WTC11 (cell line): Measurements from ENCODE around the gene RBM45. TPM values are rescaled to one million over a fixed set of nuclear protein-coding genes. Genes with fewer than 3 reads are reported as not detected.

ENCODE experiments used
- ATAC-seq: fragments of 200-7000 bp; cut with Tn5 transposase; 2 replicates; pipeline ENCODE4 v1.10.0; 2021; ENCODE audit warnings: mild to moderate bottlenecking, moderate library complexity
- Bru-seq: library from RNA; stranded (reverse); fragments of 400-500 nt; gene quantifications from one replicate; lab custom pipeline; 2021; lab: Mats Ljungman, UMichigan
- CTCF ChIA-PET: fragments of 300-600 bp; sonication (Branson Sonifier 250); formaldehyde crosslinking; loops from one replicate; lab custom pipeline; 2021; ENCODE audit warnings: antibody characterized with exemption; lab: Charles Lee
- POLR2A ChIA-PET: fragments of 350-600 bp; sonication (Branson Sonifier 250); formaldehyde crosslinking; loops from one replicate; lab custom pipeline; 2021; ENCODE audit warnings: antibody characterized with exemption; lab: Charles Lee
- DNase-seq: peaks from one replicate; pipeline ENCODE4 v3.0.0; 2021; ENCODE audit warnings: low spot score
- H3K27ac Mint-ChIP-seq: 2 replicates; pipeline ENCODE4 v1.8.0; 2021; ENCODE audit warnings: mixed read lengths
- H3K27me3 Mint-ChIP-seq: 2 replicates; pipeline ENCODE4 v1.8.0; 2021; ENCODE audit warnings: low read depth, mild to moderate bottlenecking, moderate library complexity, mixed read lengths
- H3K36me3 Mint-ChIP-seq: 2 replicates; pipeline ENCODE4 v1.8.0; 2021; ENCODE audit warnings: mixed read lengths
- H3K4me1 Mint-ChIP-seq: 2 replicates; pipeline ENCODE4 v1.8.0; 2022; ENCODE audit warnings: mixed read lengths
- H3K4me3 Mint-ChIP-seq: 2 replicates; pipeline ENCODE4 v1.8.0; 2021; ENCODE audit warnings: mild to moderate bottlenecking, moderate library complexity, mixed read lengths
- H3K9me3 Mint-ChIP-seq: 2 replicates; pipeline ENCODE4 v1.8.0; 2021; ENCODE audit warnings: mixed read lengths
- CREM ChIP-seq: sonication (generic); formaldehyde crosslinking; IDR thresholded peaks from 2 replicates; pipeline ENCODE4 v1.8.1; 2022; ENCODE audit warnings: mild to moderate bottlenecking, missing genetic modification reagents, moderate library complexity
- GTF2I ChIP-seq: fragments of 250-450 bp; sonication (Bioruptor Pico); conservative IDR thresholded peaks from 2 replicates; pipeline ENCODE4 v1.4.0; 2021; ENCODE audit warnings: mild to moderate bottlenecking
- JUN ChIP-seq: sonication (generic); formaldehyde crosslinking; IDR thresholded peaks from 2 replicates; pipeline ENCODE4 v1.8.0; 2023; ENCODE audit warnings: mild to moderate bottlenecking, missing genetic modification reagents
- MYBL2 ChIP-seq: sonication (generic); formaldehyde crosslinking; IDR thresholded peaks from 2 replicates; pipeline ENCODE4 v1.8.1; 2023; ENCODE audit warnings: mild to moderate bottlenecking, moderate library complexity, missing genetic modification reagents
- TEAD4 ChIP-seq: sonication (generic); formaldehyde crosslinking; IDR thresholded peaks from 2 replicates; pipeline ENCODE4 v1.8.0; 2022; ENCODE audit warnings: mild to moderate bottlenecking, missing genetic modification reagents
- ZNF232 ChIP-seq: sonication (generic); formaldehyde crosslinking; IDR thresholded peaks from 2 replicates; pipeline ENCODE4 v1.8.0; 2022; ENCODE audit warnings: mild to moderate bottlenecking, missing genetic modification reagents
- ZNF416 ChIP-seq: fragments of 250-450 bp; sonication (Bioruptor Pico); IDR thresholded peaks from 2 replicates; pipeline ENCODE4 v1.9.0; 2021; ENCODE audit warnings: mild to moderate bottlenecking, inconsistent platforms
- long read RNA-seq, 3 experiments: library from RNA in 1 of 3; library from capped mRNA in 1 of 3; library from polyadenylated mRNA in 1 of 3; unstranded in 2 of 3; stranded (forward) in 1 of 3; transcript quantifications; one replicate each; pipeline ENCODE4 v2.0.0, GENCODE V29; 2021
- total RNA-seq: library from RNA; stranded (reverse); gene quantifications from 3 replicates; pipeline ENCODE4 v1.2.3, GENCODE V29; 2021
- TF ChIP-seq, protein P1 (sequence below): sonication (generic); formaldehyde crosslinking; IDR thresholded peaks from 2 replicates; pipeline ENCODE4 v1.8.0; 2022; ENCODE audit warnings: mild to moderate bottlenecking, missing genetic modification reagents
- TF ChIP-seq, protein P2 (sequence below): sonication (generic); formaldehyde crosslinking; IDR thresholded peaks from 2 replicates; pipeline ENCODE4 v1.8.1; 2023; ENCODE audit warnings: mild to moderate bottlenecking, missing genetic modification reagents, moderate library complexity
- TF ChIP-seq, protein P3 (sequence below): sonication (generic); formaldehyde crosslinking; IDR thresholded peaks from 2 replicates; pipeline ENCODE4 v1.8.0; 2023; ENCODE audit warnings: mild to moderate bottlenecking, missing genetic modification reagents
- TF ChIP-seq, protein P4 (sequence below): fragments of 250-450 bp; sonication (Bioruptor Pico); IDR thresholded peaks from 2 replicates; pipeline ENCODE4 v1.9.0; 2021; ENCODE audit warnings: mild to moderate bottlenecking
- TF ChIP-seq, protein P5 (sequence below): fragments of 250-450 bp; sonication (Bioruptor Pico); IDR thresholded peaks from 2 replicates; pipeline ENCODE4 v1.9.0; 2021; ENCODE audit warnings: mild to moderate bottlenecking, borderline replicate concordance
- TF ChIP-seq, protein P6 (sequence below): sonication (generic); formaldehyde crosslinking; IDR thresholded peaks from 2 replicates; pipeline ENCODE4 v1.8.0; 2023; ENCODE audit warnings: missing genetic modification reagents, mild to moderate bottlenecking, borderline replicate concordance
- TF ChIP-seq, protein P7 (sequence below): sonication (generic); formaldehyde crosslinking; IDR thresholded peaks from 2 replicates; pipeline ENCODE4 v1.8.0; 2022; ENCODE audit warnings: mild to moderate bottlenecking, missing genetic modification reagents

Gene RBM45, protein sequence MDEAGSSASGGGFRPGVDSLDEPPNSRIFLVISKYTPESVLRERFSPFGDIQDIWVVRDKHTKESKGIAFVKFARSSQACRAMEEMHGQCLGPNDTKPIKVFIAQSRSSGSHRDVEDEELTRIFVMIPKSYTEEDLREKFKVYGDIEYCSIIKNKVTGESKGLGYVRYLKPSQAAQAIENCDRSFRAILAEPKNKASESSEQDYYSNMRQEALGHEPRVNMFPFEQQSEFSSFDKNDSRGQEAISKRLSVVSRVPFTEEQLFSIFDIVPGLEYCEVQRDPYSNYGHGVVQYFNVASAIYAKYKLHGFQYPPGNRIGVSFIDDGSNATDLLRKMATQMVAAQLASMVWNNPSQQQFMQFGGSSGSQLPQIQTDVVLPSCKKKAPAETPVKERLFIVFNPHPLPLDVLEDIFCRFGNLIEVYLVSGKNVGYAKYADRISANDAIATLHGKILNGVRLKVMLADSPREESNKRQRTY
- total RNA-seq, result 9.2 to 12.3 TPM (median 10.5 TPM) in 3 replicates
- percentile 72 among the genes with signal in this experiment for Bru-seq, nascent RNA
- long read RNA-seq, experiment 1, transcript RBM45-207 (10 exons, 1,788 nt), result minor isoform, 5 of 57 reads
- long read RNA-seq, experiment 1, transcript RBM45-201 (10 exons, 1,785 nt), result major isoform, 41 of 57 reads
- long read RNA-seq, experiment 1, partial matches to known transcripts, result 1 of 57 reads
- long read RNA-seq, experiment 1, other reads (novel, unspliced or antisense), result 10 of 57 reads
- long read RNA-seq, experiment 2, transcript RBM45-201 (10 exons, 1,785 nt), result major isoform, 8 of 13 reads
- long read RNA-seq, experiment 2, partial matches to known transcripts, result 4 of 13 reads
- long read RNA-seq, experiment 2, other reads (novel, unspliced or antisense), result 1 of 13 reads
- long read RNA-seq, experiment 3, transcript RBM45-201 (10 exons, 1,785 nt), result major isoform, 42 of 49 reads
- long read RNA-seq, experiment 3, partial matches to known transcripts, result 1 of 49 reads
- long read RNA-seq, experiment 3, other reads (novel, unspliced or antisense), result 2 of 49 reads

DNA sequence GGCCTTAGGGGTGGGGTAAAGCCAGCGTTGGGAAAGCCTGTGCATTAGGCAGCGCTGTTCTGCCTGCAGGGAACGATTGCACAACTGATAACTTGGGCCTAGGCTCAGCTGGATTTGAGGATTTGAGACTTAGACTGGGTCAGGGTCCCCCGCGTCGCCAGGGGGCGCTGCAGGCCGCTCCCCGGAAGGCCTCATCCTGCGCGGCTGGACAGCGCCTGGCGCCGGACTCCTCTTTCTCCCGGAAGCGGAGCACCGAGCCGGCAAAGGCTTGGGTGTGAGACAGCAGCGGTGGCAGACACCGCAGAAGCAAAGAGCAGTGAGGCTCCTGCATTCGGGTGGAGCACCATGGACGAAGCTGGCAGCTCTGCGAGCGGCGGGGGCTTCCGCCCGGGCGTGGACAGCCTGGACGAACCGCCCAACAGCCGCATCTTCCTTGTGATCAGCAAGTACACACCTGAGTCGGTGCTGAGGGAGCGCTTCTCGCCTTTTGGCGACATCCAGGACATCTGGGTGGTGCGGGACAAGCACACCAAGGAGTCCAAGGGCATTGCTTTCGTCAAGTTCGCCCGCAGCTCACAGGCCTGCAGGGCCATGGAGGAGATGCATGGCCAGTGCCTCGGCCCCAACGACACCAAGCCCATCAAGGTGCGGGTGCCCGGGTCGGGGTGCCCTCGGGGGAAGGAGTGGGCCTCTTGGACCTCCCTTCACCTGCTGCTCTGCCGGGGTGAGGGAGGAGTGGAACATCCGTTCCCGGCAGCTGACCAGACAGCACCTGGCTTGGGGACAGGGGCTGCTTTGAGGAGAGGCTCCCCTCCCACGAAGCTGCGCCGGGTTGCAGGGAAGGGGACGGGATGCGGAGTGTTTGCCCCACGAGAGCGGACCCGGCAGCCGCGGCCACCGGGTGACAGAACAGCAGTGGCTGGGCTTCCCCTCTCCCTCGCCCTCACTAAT is at the start of gene RBM45:
Gene RBM45, plus strand, starts transcription at position 236 of the 951 bp plus-strand sequence. Its CDS starts 110 bp downstream, at position 346.
- peaks cover 8% of the 10 kb centered on the region; the same call in 1 of the 2 replicates for H3K4me1 Mint-ChIP-seq
- DNase-seq, result peak; percentile 91
- H3K9me3 Mint-ChIP-seq, result no peaks in the 10 kb centered on the region
- ChIA-PET POLR2A (interaction anchor here (0.7 to 1.2 kb wide), 2 partner anchors 284 to 301 kb away, joined by 3 to 6 read pairs; no protein-coding TSS in a partner anchor), CTCF (interaction anchor here (0.6 to 3.8 kb wide), 34 partner anchors 11 to 410 kb away, joined by 3 to 55 read pairs (median 4); partner anchors contain the start of genes PJVK and PRKRA)
- peak within 1 kb of the TSS; percentile 92 for H3K4me3 Mint-ChIP-seq
- peak; percentile 96 for ATAC-seq
- no peaks in the 10 kb centered on the region for H3K27me3 Mint-ChIP-seq
- no peak within 1 kb of the TSS for H3K27ac Mint-ChIP-seq
- H3K36me3 Mint-ChIP-seq, result no peaks in the 10 kb centered on the region
- TF ChIP-seq TEAD4 (CRISPR knock-in tag), result no peak
- TF ChIP-seq, protein P1, sequence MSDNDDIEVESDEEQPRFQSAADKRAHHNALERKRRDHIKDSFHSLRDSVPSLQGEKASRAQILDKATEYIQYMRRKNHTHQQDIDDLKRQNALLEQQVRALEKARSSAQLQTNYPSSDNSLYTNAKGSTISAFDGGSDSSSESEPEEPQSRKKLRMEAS (CRISPR knock-in tag), result peak; percentile 85
- TF ChIP-seq, protein P2, sequence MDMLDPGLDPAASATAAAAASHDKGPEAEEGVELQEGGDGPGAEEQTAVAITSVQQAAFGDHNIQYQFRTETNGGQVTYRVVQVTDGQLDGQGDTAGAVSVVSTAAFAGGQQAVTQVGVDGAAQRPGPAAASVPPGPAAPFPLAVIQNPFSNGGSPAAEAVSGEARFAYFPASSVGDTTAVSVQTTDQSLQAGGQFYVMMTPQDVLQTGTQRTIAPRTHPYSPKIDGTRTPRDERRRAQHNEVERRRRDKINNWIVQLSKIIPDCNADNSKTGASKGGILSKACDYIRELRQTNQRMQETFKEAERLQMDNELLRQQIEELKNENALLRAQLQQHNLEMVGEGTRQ, result no peak
- TF ChIP-seq JUN (CRISPR knock-in tag), result no peak
- TF ChIP-seq CREM (CRISPR knock-in tag), result no peak; the same call in 1 of the 2 replicates
- TF ChIP-seq, protein P3, sequence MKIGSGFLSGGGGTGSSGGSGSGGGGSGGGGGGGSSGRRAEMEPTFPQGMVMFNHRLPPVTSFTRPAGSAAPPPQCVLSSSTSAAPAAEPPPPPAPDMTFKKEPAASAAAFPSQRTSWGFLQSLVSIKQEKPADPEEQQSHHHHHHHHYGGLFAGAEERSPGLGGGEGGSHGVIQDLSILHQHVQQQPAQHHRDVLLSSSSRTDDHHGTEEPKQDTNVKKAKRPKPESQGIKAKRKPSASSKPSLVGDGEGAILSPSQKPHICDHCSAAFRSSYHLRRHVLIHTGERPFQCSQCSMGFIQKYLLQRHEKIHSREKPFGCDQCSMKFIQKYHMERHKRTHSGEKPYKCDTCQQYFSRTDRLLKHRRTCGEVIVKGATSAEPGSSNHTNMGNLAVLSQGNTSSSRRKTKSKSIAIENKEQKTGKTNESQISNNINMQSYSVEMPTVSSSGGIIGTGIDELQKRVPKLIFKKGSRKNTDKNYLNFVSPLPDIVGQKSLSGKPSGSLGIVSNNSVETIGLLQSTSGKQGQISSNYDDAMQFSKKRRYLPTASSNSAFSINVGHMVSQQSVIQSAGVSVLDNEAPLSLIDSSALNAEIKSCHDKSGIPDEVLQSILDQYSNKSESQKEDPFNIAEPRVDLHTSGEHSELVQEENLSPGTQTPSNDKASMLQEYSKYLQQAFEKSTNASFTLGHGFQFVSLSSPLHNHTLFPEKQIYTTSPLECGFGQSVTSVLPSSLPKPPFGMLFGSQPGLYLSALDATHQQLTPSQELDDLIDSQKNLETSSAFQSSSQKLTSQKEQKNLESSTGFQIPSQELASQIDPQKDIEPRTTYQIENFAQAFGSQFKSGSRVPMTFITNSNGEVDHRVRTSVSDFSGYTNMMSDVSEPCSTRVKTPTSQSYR, result no peak
- TF ChIP-seq, protein P4, sequence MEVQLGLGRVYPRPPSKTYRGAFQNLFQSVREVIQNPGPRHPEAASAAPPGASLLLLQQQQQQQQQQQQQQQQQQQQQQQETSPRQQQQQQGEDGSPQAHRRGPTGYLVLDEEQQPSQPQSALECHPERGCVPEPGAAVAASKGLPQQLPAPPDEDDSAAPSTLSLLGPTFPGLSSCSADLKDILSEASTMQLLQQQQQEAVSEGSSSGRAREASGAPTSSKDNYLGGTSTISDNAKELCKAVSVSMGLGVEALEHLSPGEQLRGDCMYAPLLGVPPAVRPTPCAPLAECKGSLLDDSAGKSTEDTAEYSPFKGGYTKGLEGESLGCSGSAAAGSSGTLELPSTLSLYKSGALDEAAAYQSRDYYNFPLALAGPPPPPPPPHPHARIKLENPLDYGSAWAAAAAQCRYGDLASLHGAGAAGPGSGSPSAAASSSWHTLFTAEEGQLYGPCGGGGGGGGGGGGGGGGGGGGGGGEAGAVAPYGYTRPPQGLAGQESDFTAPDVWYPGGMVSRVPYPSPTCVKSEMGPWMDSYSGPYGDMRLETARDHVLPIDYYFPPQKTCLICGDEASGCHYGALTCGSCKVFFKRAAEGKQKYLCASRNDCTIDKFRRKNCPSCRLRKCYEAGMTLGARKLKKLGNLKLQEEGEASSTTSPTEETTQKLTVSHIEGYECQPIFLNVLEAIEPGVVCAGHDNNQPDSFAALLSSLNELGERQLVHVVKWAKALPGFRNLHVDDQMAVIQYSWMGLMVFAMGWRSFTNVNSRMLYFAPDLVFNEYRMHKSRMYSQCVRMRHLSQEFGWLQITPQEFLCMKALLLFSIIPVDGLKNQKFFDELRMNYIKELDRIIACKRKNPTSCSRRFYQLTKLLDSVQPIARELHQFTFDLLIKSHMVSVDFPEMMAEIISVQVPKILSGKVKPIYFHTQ (CRISPR knock-in tag), result no peak
- no peak; the same call in 1 of the 2 replicates for TF ChIP-seq MYBL2
- TF ChIP-seq ZNF232 (CRISPR knock-in tag), result peak; percentile 29; the same call in 1 of the 2 replicates
- TF ChIP-seq, protein P5, sequence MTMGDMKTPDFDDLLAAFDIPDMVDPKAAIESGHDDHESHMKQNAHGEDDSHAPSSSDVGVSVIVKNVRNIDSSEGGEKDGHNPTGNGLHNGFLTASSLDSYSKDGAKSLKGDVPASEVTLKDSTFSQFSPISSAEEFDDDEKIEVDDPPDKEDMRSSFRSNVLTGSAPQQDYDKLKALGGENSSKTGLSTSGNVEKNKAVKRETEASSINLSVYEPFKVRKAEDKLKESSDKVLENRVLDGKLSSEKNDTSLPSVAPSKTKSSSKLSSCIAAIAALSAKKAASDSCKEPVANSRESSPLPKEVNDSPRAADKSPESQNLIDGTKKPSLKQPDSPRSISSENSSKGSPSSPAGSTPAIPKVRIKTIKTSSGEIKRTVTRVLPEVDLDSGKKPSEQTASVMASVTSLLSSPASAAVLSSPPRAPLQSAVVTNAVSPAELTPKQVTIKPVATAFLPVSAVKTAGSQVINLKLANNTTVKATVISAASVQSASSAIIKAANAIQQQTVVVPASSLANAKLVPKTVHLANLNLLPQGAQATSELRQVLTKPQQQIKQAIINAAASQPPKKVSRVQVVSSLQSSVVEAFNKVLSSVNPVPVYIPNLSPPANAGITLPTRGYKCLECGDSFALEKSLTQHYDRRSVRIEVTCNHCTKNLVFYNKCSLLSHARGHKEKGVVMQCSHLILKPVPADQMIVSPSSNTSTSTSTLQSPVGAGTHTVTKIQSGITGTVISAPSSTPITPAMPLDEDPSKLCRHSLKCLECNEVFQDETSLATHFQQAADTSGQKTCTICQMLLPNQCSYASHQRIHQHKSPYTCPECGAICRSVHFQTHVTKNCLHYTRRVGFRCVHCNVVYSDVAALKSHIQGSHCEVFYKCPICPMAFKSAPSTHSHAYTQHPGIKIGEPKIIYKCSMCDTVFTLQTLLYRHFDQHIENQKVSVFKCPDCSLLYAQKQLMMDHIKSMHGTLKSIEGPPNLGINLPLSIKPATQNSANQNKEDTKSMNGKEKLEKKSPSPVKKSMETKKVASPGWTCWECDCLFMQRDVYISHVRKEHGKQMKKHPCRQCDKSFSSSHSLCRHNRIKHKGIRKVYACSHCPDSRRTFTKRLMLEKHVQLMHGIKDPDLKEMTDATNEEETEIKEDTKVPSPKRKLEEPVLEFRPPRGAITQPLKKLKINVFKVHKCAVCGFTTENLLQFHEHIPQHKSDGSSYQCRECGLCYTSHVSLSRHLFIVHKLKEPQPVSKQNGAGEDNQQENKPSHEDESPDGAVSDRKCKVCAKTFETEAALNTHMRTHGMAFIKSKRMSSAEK (CRISPR knock-in tag), result no peak
- TF ChIP-seq, protein P6, sequence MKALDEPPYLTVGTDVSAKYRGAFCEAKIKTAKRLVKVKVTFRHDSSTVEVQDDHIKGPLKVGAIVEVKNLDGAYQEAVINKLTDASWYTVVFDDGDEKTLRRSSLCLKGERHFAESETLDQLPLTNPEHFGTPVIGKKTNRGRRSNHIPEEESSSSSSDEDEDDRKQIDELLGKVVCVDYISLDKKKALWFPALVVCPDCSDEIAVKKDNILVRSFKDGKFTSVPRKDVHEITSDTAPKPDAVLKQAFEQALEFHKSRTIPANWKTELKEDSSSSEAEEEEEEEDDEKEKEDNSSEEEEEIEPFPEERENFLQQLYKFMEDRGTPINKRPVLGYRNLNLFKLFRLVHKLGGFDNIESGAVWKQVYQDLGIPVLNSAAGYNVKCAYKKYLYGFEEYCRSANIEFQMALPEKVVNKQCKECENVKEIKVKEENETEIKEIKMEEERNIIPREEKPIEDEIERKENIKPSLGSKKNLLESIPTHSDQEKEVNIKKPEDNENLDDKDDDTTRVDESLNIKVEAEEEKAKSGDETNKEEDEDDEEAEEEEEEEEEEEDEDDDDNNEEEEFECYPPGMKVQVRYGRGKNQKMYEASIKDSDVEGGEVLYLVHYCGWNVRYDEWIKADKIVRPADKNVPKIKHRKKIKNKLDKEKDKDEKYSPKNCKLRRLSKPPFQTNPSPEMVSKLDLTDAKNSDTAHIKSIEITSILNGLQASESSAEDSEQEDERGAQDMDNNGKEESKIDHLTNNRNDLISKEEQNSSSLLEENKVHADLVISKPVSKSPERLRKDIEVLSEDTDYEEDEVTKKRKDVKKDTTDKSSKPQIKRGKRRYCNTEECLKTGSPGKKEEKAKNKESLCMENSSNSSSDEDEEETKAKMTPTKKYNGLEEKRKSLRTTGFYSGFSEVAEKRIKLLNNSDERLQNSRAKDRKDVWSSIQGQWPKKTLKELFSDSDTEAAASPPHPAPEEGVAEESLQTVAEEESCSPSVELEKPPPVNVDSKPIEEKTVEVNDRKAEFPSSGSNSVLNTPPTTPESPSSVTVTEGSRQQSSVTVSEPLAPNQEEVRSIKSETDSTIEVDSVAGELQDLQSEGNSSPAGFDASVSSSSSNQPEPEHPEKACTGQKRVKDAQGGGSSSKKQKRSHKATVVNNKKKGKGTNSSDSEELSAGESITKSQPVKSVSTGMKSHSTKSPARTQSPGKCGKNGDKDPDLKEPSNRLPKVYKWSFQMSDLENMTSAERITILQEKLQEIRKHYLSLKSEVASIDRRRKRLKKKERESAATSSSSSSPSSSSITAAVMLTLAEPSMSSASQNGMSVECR, result peak; percentile 92; the same call in 1 of the 2 replicates
- no peak for TF ChIP-seq ZNF416 (CRISPR knock-in tag)
- TF ChIP-seq GTF2I, result no peak
- TF ChIP-seq, protein P7, sequence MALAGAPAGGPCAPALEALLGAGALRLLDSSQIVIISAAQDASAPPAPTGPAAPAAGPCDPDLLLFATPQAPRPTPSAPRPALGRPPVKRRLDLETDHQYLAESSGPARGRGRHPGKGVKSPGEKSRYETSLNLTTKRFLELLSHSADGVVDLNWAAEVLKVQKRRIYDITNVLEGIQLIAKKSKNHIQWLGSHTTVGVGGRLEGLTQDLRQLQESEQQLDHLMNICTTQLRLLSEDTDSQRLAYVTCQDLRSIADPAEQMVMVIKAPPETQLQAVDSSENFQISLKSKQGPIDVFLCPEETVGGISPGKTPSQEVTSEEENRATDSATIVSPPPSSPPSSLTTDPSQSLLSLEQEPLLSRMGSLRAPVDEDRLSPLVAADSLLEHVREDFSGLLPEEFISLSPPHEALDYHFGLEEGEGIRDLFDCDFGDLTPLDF, result no peak
